H1 (cell line): ENCODE data around the gene RNF38. TPM values are rescaled to one million over a fixed set of nuclear protein-coding genes. Genes with fewer than 3 reads are reported as not detected.

Experiments used
- BCL11A ChIP-seq, 2 experiments: IDR thresholded peaks; one replicate each; pipeline ENCODE4 v1.6.1; 2011; ENCODE audit warnings: low read depth in 2 of 2, low read length in 2 of 2, mild to moderate bottlenecking in 2 of 2
- KDM1A ChIP-seq: fragments of 200-600, 300-600 bp; sonication (generic); IDR thresholded peaks from 2 replicates; pipeline ENCODE4 v1.7.1; 2016; ENCODE audit warnings: mild to moderate bottlenecking, low read length, borderline replicate concordance
- SAP30 ChIP-seq: fragments of 300-600 bp; sonication (generic); IDR thresholded peaks from 2 replicates; pipeline ENCODE4 v1.7.1; 2012; ENCODE audit warnings: low read length, moderate library complexity, mild to moderate bottlenecking, inconsistent platforms; ENCODE audit not compliant: insufficient read depth, insufficient replicate concordance
- YY1 ChIP-seq: IDR thresholded peaks from 2 replicates; pipeline ENCODE4 v1.6.1; 2011; ENCODE audit warnings: low read depth, mild to moderate bottlenecking, low read length
- polyA plus RNA-seq, 7 experiments: library from polyadenylated mRNA; depleted of rRNA in 3 of 7; stranded (reverse) in 5 of 7; unstranded in 2 of 7; fragments of >200 nt in 5 of 7; fragments of 200-250 nt in 2 of 7; gene quantifications; 1 replicate in 5 of 7; 2 replicates in 1 of 7; 4 replicates in 1 of 7; pipeline versions ENCODE4 v1.2.1 to v1.2.3, GENCODE V29; 2011 to 2013; ENCODE audit warnings: missing spikeins in 2 of 7, mixed read lengths in 2 of 7
- total RNA-seq: library from RNA; stranded (reverse); fragmentation: NEBNext Ultra II Directional; extraction: Animal tissue kit (Norgen Biotek cat#: 25700); gene quantifications from 2 replicates; pipeline ENCODE4 v1.2.1, GENCODE V29; 2021

RNF38 gene
- total and polyA plus RNA-seq, 2 of the 8 experiments (the other 6 are each of a cell fraction or from before 2014, with no cell fraction given): 54.9 to 60.9 TPM

- TF ChIP-seq YY1: no peak
- TF ChIP-seq SAP30: no peak
- TF ChIP-seq KDM1A: no peak
- no peak for TF ChIP-seq BCL11A (IDR thresholded peaks at IDR 0.05; ENCODE audit: low read depth in 2 of 2, low read length in 2 of 2)
- TF ChIP-seq, all 59 proteins: peak for 0
Measured at GRCh38 chr9:36332006-36332405, 68.1 kb downstream of the RNF38 start (continued).
